Measurements from ENCODE around the gene KLLN.
A peak's percentile ranks its signal among the peaks of the same experiment; 100 is the strongest.
"Not testable (repeated sequence)": the region's sequence is repeated elsewhere in the genome, so short reads cannot be mapped to it uniquely, and the experiment has no call there.

KLLN gene, protein sequence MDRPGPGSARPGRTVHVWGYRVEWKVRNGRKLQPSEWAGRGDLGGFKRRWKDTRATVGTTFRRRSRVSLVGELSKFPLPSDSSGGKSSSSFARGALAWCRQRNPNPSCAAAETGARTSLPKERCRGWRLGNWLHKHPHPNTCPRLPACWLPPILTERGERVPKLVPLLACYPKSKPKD

DNA sequence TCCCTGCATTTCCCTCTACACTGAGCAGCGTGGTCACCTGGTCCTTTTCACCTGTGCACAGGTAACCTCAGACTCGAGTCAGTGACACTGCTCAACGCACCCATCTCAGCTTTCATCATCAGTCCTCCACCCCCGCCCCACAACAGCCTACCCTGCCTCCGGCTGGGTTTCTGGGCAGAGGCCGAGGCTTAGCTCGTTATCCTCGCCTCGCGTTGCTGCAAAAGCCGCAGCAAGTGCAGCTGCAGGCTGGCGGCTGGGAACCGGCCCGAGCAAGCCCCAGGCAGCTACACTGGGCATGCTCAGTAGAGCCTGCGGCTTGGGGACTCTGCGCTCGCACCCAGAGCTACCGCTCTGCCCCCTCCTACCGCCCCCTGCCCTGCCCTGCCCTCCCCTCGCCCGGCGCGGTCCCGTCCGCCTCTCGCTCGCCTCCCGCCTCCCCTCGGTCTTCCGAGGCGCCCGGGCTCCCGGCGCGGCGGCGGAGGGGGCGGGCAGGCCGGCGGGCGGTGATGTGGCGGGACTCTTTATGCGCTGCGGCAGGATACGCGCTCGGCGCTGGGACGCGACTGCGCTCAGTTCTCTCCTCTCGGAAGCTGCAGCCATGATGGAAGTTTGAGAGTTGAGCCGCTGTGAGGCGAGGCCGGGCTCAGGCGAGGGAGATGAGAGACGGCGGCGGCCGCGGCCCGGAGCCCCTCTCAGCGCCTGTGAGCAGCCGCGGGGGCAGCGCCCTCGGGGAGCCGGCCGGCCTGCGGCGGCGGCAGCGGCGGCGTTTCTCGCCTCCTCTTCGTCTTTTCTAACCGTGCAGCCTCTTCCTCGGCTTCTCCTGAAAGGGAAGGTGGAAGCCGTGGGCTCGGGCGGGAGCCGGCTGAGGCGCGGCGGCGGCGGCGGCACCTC, at the start of gene KLLN, which contains the start of gene PTEN:
Gene KLLN (minus strand): TSS at position 481 of the 891 bp plus-strand sequence. CDS start 1,046 bp downstream, outside the sequence.
Gene PTEN (plus strand): TSS at position 573 of the 891 bp plus-strand sequence. CDS start 845 bp downstream, outside the sequence.
- ChIA-PET CTCF (interaction anchor here (1.8 to 22.0 kb wide), 6 partner anchors 10 to 692 kb away, joined by 4 to 304 read pairs (median 12); no protein-coding TSS in a partner anchor), POLR2A (interaction anchor here (0.5 to 2.2 kb wide), 13 partner anchors 18 to 528 kb away, joined by 3 to 12 read pairs (median 4); no protein-coding TSS in a partner anchor)
- peak; percentile 53 for DNase-seq (ENCODE audit: low read depth, low spot score)
- peak within 1 kb of the TSS; percentile 91 for H3K4me3 ChIP-seq (ENCODE audit: low read depth, low read length)
- TF ChIP-seq, protein P1, sequence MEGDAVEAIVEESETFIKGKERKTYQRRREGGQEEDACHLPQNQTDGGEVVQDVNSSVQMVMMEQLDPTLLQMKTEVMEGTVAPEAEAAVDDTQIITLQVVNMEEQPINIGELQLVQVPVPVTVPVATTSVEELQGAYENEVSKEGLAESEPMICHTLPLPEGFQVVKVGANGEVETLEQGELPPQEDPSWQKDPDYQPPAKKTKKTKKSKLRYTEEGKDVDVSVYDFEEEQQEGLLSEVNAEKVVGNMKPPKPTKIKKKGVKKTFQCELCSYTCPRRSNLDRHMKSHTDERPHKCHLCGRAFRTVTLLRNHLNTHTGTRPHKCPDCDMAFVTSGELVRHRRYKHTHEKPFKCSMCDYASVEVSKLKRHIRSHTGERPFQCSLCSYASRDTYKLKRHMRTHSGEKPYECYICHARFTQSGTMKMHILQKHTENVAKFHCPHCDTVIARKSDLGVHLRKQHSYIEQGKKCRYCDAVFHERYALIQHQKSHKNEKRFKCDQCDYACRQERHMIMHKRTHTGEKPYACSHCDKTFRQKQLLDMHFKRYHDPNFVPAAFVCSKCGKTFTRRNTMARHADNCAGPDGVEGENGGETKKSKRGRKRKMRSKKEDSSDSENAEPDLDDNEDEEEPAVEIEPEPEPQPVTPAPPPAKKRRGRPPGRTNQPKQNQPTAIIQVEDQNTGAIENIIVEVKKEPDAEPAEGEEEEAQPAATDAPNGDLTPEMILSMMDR (IDR thresholded peaks at IDR 0.05; ENCODE audit: insufficient read depth, low read length, missing control alignments) = no peak

DNA sequence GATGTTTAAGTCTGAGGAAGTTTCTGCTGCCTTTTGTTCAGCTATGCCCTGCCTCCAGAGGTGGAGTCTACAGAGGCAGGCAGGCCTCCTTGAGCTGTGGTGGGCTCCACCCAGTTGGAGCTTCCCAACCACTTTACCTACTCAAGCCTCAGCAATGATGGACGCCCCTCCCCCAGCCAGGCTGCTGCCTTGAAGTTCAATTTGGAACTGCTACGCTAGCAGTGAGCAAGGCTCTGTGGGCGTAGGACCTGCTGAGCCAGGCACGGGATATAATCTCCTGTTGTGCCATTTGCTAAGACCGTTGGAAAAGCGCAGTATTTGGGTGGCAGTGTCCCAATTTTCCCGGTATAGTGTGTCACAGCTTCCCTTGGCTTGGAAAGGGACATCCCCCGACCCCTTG, 40.1 kb upstream of the KLLN start:
- POLR2A ChIA-PET; H3K4me3 ChIP-seq (ENCODE audit: low read depth, low read length): not testable (repeated sequence)
- CTCF ChIA-PET = interaction anchor here (0.8 kb wide), 1 partner anchor 11 kb away, joined by 6 read pairs; no protein-coding TSS in a partner anchor

DNA sequence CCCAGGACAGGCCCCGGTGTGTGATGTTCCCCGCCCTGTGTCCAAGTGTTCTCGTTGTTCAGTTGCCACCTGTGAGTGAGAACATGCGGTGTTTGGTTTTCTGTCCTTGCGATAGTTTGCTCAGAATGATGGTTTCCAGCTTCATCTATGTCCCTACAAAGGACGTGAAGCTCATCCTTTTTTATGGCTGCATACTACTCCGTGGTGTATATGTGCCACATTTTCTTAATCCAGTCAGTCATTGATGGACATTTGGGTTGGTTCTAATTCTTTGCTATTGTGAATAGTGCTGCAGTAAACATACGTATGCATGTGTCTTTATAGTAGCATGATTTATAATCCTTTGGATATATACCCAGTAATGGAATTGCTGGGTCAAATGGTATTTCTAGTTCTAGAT, 34.6 kb upstream of the KLLN start:
- DNase-seq (ENCODE audit: low read depth, low spot score); CTCF ChIA-PET; POLR2A ChIA-PET; H3K4me3 ChIP-seq (ENCODE audit: low read depth, low read length): not testable (repeated sequence)

More for the DNA sequence above, 40.1 kb upstream of the KLLN start:
- not testable (repeated sequence) for DNase-seq (ENCODE audit: low read depth, low spot score)

DNA sequence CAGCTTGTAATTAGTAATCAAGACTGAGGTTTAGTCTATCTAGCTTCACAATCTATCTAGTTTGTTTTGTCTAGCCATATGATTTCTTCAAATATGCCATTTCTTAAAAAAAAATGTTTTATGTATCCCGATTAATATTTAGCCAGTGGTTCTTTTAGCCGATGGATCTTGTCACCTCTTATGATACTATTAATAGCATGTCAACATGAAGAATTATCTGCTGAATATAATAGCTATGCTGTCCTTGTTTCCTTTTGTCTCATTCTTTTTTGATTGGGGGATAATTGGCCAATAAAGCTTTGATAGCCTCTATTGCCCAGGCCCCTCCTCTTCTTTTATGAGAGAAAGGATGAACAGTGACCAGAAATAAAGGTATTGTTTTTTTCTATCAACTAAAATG, 32.9 kb upstream of the KLLN start:
- DNase-seq (ENCODE audit: low read depth, low spot score) = no peak
- TF ChIP-seq, protein P1 (IDR thresholded peaks at IDR 0.05; ENCODE audit: insufficient read depth, low read length, missing control alignments) = no peak
- ChIA-PET POLR2A (no interaction called here), CTCF (interaction anchor here (1.8 kb wide), 1 partner anchor 8 kb away, joined by 5 read pairs; no protein-coding TSS in a partner anchor)
- H3K4me3 ChIP-seq (ENCODE audit: low read depth, low read length) = no peak overlapping the region

DNA sequence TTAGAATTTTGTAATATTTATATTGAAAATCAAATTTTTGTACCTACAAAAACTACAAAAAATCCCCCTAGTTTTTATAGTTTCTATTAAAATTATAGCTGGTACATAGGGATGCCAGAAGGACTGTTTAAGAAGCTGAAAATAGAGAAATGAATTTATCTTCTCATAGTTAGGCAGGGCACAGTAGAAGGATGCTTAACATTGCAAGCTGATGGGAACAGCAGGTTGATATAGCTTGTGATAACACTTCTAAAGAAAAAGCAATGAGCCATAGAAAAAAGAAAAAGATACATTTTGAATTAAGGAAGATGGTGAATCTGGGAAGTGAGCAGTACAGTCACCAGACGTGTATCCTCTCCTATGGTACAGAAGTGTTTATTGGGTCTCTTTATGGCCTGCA, 32.1 kb upstream of the KLLN start:
- CTCF ChIA-PET = no interaction called here
- POLR2A ChIA-PET = no interaction called here
- TF ChIP-seq, protein P1 (IDR thresholded peaks at IDR 0.05; ENCODE audit: insufficient read depth, low read length, missing control alignments) = no peak
- DNase-seq (ENCODE audit: low read depth, low spot score) = no peak
- H3K4me3 ChIP-seq (ENCODE audit: low read depth, low read length) = no peak overlapping the region

DNA sequence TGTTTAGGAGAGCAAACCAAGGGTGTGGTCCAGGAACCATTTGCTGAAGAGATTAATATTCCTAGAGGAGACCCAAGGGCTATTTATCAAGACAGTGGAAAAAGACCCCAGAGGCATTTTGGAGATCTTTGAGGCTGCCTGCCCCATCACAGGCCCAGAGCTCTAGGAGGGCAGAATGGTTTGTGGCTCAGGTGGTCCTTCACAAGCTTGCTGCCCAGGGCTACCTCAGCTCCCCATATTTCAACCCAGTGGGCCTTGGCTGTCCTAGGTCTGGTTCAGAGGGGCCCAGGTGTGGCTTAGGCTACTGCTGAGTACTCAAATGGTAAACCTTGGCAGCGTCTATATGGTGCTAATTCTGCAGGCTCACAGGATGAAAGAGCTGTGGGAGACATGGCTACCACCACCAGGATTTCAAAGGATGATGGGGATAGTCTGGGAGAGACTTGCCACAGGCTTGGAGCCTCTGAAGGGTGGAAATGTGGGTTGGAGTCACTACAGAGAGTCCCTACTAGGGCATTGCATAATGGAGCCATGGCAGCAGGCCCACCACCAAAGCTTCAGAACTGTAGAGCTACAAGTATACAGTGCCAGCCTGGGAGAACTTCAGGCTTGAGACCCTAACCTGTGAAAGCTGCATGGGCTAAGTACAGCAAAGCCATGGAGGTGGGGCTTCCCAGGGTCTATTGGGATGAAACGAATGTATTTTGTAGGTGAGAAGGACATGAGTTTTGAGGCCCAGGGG, 24.4 kb upstream of the KLLN start:
- ChIA-PET CTCF (interaction anchor here (1.8 kb wide), 1 partner anchor 9 kb away, joined by 5 read pairs; no protein-coding TSS in a partner anchor), POLR2A (interaction anchor here (1.2 kb wide), 1 partner anchor 55 kb away, joined by 3 read pairs; no protein-coding TSS in a partner anchor)
- no peak overlapping the region for H3K4me3 ChIP-seq (ENCODE audit: low read depth, low read length)
- no peak for DNase-seq (ENCODE audit: low read depth, low spot score)
- TF ChIP-seq, protein P1 (IDR thresholded peaks at IDR 0.05; ENCODE audit: insufficient read depth, low read length, missing control alignments) = no peak
